Nephron progenitor cell (in vitro differentiated cells): ENCODE data around the gene TIPARP.

Experiments
- DNase-seq: peaks from one replicate; pipeline ENCODE4 v3.0.0; 2021
- H3K27ac Mint-ChIP-seq: 2 replicates; pipeline ENCODE4 v1.8.0; 2021; ENCODE audit warnings: mild to moderate bottlenecking, moderate library complexity, mixed read lengths
- H3K27me3 Mint-ChIP-seq: 2 replicates; pipeline ENCODE4 v1.8.0; 2021; ENCODE audit warnings: mild to moderate bottlenecking, low read depth, mixed read lengths; ENCODE audit not compliant: poor library complexity
- H3K36me3 Mint-ChIP-seq: 2 replicates; pipeline ENCODE4 v1.8.0; 2021; ENCODE audit warnings: low read depth, mixed read lengths
- H3K4me1 Mint-ChIP-seq: 2 replicates; pipeline ENCODE4 v1.8.0; 2021; ENCODE audit warnings: mixed read lengths
- H3K4me3 Mint-ChIP-seq: 2 replicates; pipeline ENCODE4 v1.8.0; 2021; ENCODE audit warnings: mild to moderate bottlenecking, moderate library complexity, mixed read lengths
- H3K9me3 Mint-ChIP-seq: 2 replicates; pipeline ENCODE4 v1.8.0; 2021; ENCODE audit warnings: mild to moderate bottlenecking, moderate library complexity, mixed read lengths
- CTCF ChIP-seq: fragments of 200-600 bp; sonication (generic); IDR thresholded peaks from 2 replicates; pipeline ENCODE4 v1.5.0; 2021; ENCODE audit warnings: antibody characterized with exemption

Gene TIPARP

GRCh38 chr3:156674046-156674910, at the start of gene TIPARP:
Gene TIPARP, plus strand, starts transcription at chr3:156674590. Its CDS starts 3,108 bp downstream, at chr3:156677698.
- peak within 1 kb of the TSS; percentile 98 for H3K27ac Mint-ChIP-seq
- TF ChIP-seq CTCF: peak; percentile 64
- H3K36me3 Mint-ChIP-seq: peaks cover 15% of the 10 kb centered on the region
- peak; percentile 100 for DNase-seq
- H3K27me3 Mint-ChIP-seq: peaks cover 7% of the 10 kb centered on the region
- H3K4me3 Mint-ChIP-seq: peak within 1 kb of the TSS; percentile 97
- H3K9me3 Mint-ChIP-seq: no peaks in the 10 kb centered on the region
- peaks cover 38% of the 10 kb centered on the region for H3K4me1 Mint-ChIP-seq

- Mint-ChIP-seq H3K27me3 (peaks cover 2% of the 10 kb centered on the region), H3K36me3 (no peaks in the 10 kb centered on the region), H3K4me1 (peaks cover 34% of the 10 kb centered on the region), H3K9me3 (no peaks in the 10 kb centered on the region), H3K27ac (no peak overlapping the region), H3K4me3 (no peak overlapping the region)
- DNase-seq: no peak
- no peak for TF ChIP-seq CTCF
Measured at GRCh38 chr3:156626104-156626503, 48.3 kb upstream of the TIPARP start.

GRCh38 chr3:156627946-156628569, 46.3 kb upstream of the TIPARP start:
- Mint-ChIP-seq H3K36me3 (no peaks in the 10 kb centered on the region), H3K27ac (no peak overlapping the region), H3K4me1 (peaks cover 42% of the 10 kb centered on the region), H3K27me3 (no peaks in the 10 kb centered on the region), H3K4me3 (no peak overlapping the region), H3K9me3 (no peaks in the 10 kb centered on the region)
- no peak for DNase-seq
- no peak for TF ChIP-seq CTCF

GRCh38 chr3:156628836-156629618, 45.4 kb upstream of the TIPARP start:
- Mint-ChIP-seq H3K27ac (no peak overlapping the region), H3K4me3 (no peak overlapping the region), H3K36me3 (no peaks in the 10 kb centered on the region), H3K27me3 (no peaks in the 10 kb centered on the region), H3K9me3 (no peaks in the 10 kb centered on the region), H3K4me1 (peaks cover 42% of the 10 kb centered on the region)
- TF ChIP-seq CTCF: no peak
- DNase-seq: no peak

GRCh38 chr3:156630081-156630772, 44.2 kb upstream of the TIPARP start:
- no peaks in the 10 kb centered on the region for H3K27me3 Mint-ChIP-seq
- TF ChIP-seq CTCF: no peak
- no peak overlapping the region for H3K4me3 Mint-ChIP-seq
- peaks cover 42% of the 10 kb centered on the region for H3K4me1 Mint-ChIP-seq
- H3K9me3 Mint-ChIP-seq: no peaks in the 10 kb centered on the region
- no peaks in the 10 kb centered on the region for H3K36me3 Mint-ChIP-seq
- no peak overlapping the region for H3K27ac Mint-ChIP-seq
- DNase-seq: peak; percentile 11
